Osteocyte (in vitro differentiated cells): ENCODE measurements around the gene EME2. TPM values are rescaled to one million over a fixed set of nuclear protein-coding genes. Genes with fewer than 3 reads are reported as not detected.
A peak's percentile ranks its signal among the peaks of the same experiment; 100 is the strongest.

Experiments used
- DNase-seq: peaks from one replicate; pipeline ENCODE4 v3.0.0; 2021; ENCODE audit warnings: mixed read lengths; ENCODE audit not compliant: unreplicated experiment; ENCODE audit errors: extremely low spot score
- H3K27ac Mint-ChIP-seq: one replicate; pipeline ENCODE4 v1.8.0; 2021; ENCODE audit warnings: mild to moderate bottlenecking, mixed read lengths; ENCODE audit not compliant: unreplicated experiment
- H3K27me3 Mint-ChIP-seq: one replicate; pipeline ENCODE4 v1.8.0; 2021; ENCODE audit warnings: mixed read lengths; ENCODE audit not compliant: unreplicated experiment
- H3K36me3 Mint-ChIP-seq: one replicate; pipeline ENCODE4 v1.8.0; 2021; ENCODE audit warnings: mixed read lengths; ENCODE audit not compliant: unreplicated experiment
- H3K4me1 Mint-ChIP-seq: one replicate; pipeline ENCODE4 v1.8.0; 2021; ENCODE audit warnings: mixed read lengths; ENCODE audit not compliant: unreplicated experiment
- H3K4me3 Mint-ChIP-seq: one replicate; pipeline ENCODE4 v1.8.0; 2021; ENCODE audit warnings: mild to moderate bottlenecking, moderate library complexity, mixed read lengths; ENCODE audit not compliant: unreplicated experiment
- H3K9me3 Mint-ChIP-seq: one replicate; pipeline ENCODE4 v1.8.0; 2021; ENCODE audit warnings: mixed read lengths; ENCODE audit not compliant: unreplicated experiment
- CTCF ChIP-seq: fragments of 200-600 bp; sonication (generic); IDR thresholded peaks from 2 replicates; pipeline ENCODE4 v1.5.0; 2021; ENCODE audit warnings: antibody characterized with exemption, mild to moderate bottlenecking, moderate library complexity
- total RNA-seq: library from RNA; stranded (reverse); gene quantifications from 2 replicates; pipeline ENCODE4 v1.2.1, GENCODE V29; 2021

Gene EME2
- total RNA-seq, 1 donor from 2014 or later, result 21.5 TPM

- DNase-seq, result no peak
- no peak overlapping the region for H3K4me3 Mint-ChIP-seq
- peaks cover 15% of the 10 kb centered on the region for H3K4me1 Mint-ChIP-seq
- no peaks in the 10 kb centered on the region for H3K27me3 Mint-ChIP-seq
- no peak for TF ChIP-seq CTCF
- H3K36me3 Mint-ChIP-seq, result peaks cover 4% of the 10 kb centered on the region
- H3K27ac Mint-ChIP-seq, result peak overlapping the region; percentile 23
- no peaks in the 10 kb centered on the region for H3K9me3 Mint-ChIP-seq
These were observed 31.7 kb upstream of the EME2 start for GRCh38 chr16:1740781-1741490.

GRCh38 chr16:1741553-1742165 is 31.0 kb upstream of the EME2 start:
- no peak for TF ChIP-seq CTCF
- DNase-seq, result no peak
- Mint-ChIP-seq H3K4me1 (peaks cover 23% of the 10 kb centered on the region), H3K9me3 (no peaks in the 10 kb centered on the region), H3K27ac (no peak overlapping the region), H3K27me3 (no peaks in the 10 kb centered on the region), H3K4me3 (no peak overlapping the region), H3K36me3 (peaks cover 4% of the 10 kb centered on the region)

- no peaks in the 10 kb centered on the region for H3K9me3 Mint-ChIP-seq
- H3K36me3 Mint-ChIP-seq, result peaks cover 4% of the 10 kb centered on the region
- peaks cover 31% of the 10 kb centered on the region for H3K4me1 Mint-ChIP-seq
- peak overlapping the region; percentile 18 for H3K27ac Mint-ChIP-seq
- H3K4me3 Mint-ChIP-seq, result no peak overlapping the region
- no peaks in the 10 kb centered on the region for H3K27me3 Mint-ChIP-seq
- DNase-seq, result peak; percentile 80
- no peak for TF ChIP-seq CTCF
These were observed 29.0 kb upstream of the EME2 start for GRCh38 chr16:1743376-1744337.

- Mint-ChIP-seq H3K4me1 (peaks cover 31% of the 10 kb centered on the region), H3K27ac (peak overlapping the region; percentile 18), H3K27me3 (no peaks in the 10 kb centered on the region), H3K4me3 (no peak overlapping the region), H3K9me3 (no peaks in the 10 kb centered on the region), H3K36me3 (peaks cover 4% of the 10 kb centered on the region)
- no peak for TF ChIP-seq CTCF
- DNase-seq, result no peak
These were observed 28.2 kb upstream of the EME2 start for GRCh38 chr16:1744338-1744840.
